ENCODE results near the gene SWAP70.

SWAP70 gene

DNA sequence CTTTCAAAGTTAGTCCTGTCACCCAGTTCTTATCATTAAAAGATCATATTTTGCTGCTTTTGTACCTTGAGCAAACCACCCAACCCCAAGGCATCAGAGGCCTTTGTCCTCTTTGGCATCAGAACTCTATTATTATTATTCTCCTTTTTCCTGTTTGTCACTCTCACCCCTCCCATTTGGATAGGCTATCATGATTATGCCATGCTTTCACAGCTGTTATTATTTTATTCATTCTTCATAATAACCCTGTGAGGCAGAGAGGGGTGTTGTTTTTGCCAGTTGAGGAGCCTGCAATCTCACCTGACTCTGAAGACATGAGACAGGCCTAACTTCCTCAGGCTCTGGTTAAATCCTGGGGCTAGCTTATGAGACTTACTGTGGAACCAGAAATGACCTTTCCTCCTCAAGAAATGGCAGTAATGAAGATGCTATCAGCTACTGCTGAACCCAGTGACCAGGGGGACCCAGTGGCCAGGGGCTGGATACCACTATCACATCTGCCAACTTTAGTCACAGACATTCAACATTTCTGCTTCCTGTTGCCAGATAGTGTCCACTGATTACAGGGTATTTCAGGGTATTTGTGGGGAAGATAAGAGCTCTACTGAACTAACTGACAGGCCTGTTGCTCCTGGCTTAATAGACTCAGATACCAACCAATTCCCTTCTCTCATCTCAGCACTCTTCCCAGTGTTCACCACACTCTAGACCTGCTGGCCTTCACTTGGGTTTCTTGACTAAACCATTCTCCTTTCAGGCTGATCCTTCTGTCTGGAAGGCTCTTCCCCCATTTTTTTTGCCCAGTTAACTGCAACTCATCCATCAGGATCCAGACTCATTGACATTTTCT is 11.8 kb upstream of the SWAP70 start:
- DNase-seq, result no peak

DNA sequence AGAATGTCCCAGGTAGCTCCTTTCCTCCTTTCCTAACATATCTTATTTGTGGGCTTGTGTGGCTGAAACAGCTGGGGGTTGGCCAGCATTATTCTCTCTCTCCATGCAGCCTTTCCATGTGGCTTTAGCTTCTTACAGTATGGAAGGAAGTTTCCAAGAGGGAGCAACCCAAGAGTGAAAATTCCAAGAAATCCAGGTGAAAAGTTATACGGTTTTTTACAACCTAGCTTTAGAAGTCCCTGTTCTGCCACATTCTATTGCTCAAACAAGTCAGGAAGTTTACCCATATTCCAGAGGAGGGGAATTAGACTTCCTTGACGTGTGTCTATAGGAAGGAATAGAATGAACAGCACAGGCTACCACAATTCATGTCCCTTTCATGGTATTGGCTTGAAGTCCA is 10.0 kb upstream of the SWAP70 start:
- no peak for DNase-seq

DNA sequence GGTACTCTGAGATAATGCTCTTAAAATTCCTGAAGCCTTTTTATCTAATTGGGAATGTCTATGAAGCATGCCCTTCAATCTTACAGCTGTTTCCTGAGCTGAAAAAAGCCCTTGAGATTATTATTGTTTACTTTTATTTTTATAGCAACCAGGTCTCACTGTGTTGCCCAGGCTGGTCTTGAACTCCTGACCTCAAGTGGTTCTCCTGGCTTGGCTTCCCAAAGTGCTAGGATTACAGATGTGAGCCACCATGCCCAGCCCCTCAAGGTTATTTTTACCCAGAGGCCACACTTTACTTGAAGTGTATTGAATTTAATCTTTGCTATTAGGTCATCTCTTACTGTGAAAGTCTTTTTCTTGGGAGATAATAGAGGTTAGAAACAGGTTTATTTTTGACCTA is 7.0 kb upstream of the SWAP70 start:
- no peak for DNase-seq

DNA sequence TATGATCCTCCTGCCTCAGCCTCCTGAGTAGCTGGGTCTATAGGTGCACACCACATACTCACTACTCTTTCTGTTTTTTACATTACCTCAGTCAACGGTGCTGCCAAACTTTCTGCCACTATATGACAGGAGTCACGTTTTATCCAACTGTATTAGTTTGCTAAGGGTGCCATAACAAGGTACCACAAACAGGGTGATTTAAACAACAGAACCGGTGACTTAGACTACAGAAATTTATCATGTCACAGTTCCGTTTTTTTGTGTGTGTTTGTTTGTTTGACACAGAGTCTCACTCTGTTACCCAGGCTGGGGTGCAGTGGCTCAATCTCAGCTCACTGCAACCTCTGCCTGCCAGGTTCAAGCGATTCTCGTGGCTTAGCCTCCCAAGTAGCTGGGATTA is 6.3 kb upstream of the SWAP70 start:
- no peak for DNase-seq

DNA sequence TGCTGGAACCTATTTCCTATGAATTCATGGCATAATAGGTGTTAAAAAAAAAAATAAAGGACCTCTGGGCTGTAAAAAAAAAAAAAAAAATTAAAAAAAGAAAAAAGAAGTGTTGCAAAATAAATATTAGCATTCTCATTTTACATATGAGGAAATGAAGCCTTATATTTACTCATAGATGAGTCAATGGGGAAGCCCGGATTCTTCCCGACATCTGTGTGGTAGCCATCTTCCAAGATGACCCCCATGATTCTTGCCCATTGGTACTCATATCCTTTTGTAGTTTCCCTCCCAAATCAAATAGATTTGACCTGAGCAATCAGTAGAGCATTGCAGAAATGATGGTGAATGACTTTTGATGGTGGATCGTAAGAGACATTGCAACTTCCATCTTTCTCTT is 3.0 kb upstream of the SWAP70 start:
- no peak for DNase-seq

DNA sequence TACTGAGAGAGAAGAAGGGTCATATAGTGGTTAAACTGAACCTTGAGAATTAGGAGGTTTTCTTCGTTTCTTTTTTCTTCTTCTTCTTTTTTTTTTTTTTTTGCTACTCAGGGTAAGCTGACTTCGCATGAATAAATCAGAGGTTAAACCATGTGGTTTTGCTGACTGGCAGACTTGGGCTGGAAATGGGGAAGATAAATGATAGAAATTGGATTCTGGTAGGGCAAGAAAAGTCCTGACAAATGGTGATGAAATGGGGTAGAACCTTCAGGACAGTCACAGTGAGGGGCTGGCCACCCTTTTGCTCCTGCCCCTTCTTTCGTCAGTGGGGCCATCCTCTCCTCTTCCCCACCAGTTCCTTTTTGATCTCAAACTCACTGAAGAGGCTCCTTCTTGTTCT is 1.6 kb upstream of the SWAP70 start:
- DNase-seq, result no peak

DNA sequence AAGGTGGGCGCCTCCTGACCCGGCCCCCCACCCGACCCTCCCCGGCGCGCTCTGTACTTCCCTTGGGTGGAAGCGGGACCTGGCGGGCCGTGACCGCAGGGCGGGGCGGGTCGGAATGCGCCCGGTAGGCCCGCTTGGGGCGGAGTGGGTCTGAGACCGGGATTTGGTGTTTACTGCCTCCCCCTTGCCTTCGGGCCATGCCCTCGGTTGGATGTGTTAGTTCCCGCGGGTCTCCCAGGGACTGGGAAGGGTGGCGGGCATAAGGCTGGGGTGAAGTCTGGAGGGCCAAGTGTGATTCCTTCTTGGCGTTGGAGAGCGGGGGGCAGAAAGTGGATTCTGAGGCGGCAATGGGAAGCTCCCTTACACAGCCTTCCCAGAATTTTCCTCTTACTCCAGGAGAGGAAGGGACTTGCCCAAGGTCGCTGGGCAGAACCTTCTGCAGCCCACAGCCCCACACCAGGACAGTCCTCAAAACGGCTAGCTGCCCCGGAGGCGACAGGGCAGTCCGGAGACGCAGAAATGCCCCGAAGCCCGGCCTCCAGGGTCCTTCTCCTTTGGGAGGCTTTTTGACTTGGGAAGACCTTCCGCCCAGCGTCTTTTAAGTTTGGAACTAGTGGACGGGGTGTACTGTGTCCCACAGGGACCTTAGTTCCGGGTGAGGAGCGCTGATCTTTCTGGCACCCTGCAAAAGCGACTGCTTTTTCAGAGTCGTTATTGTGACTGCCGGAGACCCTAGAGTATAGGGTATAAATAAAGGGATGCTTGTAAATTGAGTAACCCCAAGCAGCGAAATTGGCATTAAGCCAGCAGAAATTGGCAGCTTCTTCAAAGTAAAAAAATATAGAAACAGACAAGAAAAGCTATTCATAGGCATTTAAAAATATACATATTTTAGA is 647 bp downstream of the SWAP70 start:
- no peak for DNase-seq

DNA sequence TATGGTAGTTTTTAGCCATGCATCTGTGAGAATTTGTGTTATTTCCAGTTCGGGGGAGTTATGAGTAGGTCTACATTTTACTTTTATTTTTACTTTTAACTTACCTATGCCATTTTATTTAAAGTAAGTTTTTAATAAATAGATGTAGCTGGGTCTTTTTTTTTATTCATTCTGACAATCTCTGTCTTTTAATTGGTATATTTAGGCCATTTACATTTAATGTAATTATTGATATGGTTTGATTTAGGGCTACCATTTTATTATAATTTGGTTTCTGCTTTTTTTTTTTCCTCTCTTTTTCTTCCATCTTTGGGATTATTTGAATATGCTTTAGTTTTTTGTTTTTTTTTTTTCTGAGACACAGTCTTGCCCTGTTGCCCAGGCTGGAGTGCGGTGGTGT is 1.9 kb downstream of the SWAP70 start:
- DNase-seq, result no peak

DNA sequence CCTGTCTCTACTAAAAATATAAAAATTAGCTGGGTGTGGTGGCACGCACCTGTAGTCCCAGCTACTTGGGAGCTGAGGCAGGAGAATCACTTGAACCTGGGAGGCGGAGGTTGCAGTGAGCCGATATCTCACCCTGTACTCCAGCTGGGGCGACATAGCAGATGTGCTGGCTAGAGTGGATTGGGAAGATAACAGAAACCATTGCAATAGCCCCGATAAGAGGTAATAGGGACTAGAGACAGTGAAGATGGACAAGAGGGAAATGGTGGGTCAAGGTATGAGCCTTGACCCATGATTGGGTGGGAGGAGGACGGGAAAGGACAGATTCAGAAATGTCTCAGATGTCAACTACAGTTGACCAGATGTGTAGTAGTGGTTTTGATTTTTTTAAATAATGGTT is 6.1 kb downstream of the SWAP70 start:
- DNase-seq, result no peak

DNA sequence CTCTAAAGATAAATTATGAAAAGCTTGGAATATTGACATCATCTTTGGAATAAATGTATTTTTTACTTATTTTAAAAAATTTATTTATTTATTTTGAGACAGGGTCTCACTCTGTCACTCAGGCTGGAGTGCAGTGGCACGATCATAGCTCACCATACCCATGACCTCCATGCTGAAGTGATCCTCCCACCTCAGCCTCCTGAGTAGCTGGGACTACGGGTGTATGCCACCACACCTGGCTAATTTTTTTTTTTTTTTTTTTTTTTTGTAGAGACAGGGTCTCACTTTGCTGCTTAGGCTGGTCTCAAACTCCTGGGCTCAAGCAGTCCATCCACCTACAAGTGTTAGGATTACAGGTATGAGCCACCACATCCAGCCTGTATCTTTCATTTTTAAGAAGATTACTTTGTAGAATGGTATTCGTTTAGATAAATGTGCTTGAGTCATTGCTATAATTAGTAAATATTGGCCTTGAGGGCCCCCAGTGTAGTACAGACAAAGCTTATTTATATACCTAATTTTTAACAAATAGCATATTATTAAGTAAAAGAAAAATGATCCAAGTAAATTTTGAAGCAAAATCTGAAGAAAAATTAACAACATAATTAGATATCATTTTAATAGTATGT is 8.5 kb downstream of the SWAP70 start:
- DNase-seq, result no peak

DNA sequence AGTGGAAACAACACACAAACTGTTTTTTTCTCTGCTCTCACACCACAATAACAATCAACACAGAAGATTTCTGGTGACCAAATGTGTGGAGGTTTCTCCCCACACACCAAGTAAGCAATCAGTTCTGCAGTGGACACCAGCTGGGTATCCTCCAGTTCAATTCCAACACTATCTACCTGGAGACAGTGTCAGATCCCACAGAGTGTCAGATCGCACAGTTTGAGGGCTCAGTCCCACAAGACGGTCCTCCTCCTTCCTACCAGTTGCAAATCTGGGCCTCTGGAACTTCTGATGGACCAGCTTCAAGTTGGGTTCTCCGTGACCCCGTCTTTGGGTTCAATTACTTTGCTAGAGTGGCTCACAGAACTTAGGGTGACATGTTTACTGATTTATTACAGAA is 9.0 kb downstream of the SWAP70 start:
- no peak for DNase-seq

DNA sequence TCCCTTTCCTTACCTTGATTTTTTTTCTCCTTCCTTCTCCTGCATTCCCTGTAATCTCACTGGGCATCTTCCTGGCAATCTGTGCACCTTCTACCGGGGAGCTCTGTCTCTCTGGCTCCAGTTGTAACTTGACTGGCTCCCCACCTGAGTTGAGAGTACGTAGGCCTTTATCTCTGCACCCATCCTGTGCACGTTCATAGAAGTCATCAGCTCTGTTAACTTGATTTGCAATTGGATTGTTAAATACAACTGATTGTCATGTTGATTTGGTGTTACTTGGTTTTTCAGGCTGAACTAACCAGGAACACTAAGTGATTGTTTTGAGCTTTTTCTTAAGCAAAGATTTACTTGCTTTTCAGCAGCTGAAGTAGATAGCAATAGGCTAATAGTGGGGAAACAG is 11.8 kb downstream of the SWAP70 start:
- no peak for DNase-seq

DNA sequence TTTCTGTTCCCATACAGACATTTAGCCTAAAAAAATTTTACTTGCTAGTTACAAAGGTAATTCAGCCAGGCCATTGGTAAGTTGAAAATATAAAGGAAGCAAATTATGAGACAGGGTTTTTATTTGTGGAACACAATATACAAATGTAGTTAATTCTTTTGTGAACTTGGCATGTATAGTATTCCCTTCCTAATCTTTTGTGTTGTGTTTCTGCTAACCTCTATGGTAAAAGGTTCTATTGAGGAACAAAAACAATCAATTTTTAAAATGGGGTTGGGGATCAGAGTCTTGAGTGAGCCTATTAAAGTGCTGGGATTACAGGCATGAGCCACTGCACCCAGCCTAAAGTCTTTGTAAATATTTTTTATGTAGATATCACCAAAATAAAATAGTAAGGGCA is 14.1 kb downstream of the SWAP70 start:
- DNase-seq, result no peak

DNA sequence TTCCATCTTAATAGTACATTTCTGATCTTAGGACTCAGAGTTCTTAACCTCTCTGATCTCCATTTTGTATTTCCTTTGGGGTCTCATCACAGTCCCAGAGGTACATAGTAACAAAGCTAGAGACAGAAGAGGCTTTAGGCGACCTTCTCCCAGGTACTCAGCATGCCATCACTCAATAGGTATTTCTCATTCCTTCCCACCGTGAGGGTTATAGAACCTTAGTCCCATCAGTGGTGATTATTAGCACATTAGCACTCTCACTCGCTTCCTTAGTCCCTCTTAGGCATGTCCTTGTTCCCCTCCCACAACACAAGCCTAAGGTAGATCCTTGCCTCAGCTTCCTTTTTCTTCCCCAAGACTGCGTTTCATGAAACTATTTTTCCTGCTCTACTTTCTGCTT is 14.7 kb downstream of the SWAP70 start:
- no peak for DNase-seq

DNA sequence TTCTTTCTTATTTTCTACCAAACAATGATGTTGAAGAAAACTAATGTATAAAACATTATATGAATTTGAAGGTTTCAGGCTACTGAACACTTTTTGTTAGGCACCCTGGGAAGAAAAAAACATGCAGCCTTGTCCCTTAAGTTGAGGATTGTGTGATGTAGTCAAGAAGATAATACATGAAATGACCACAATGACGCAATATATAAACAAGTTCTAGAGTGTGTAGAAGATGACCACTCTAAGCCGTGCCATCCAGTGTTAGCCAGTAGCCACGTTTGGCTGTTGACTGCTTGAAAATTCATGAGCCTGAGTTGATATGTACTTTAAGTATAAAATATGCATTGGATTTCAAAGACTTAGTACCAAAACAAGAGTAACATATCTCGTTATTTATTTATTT is 16.2 kb downstream of the SWAP70 start:
- DNase-seq, result no peak

DNA sequence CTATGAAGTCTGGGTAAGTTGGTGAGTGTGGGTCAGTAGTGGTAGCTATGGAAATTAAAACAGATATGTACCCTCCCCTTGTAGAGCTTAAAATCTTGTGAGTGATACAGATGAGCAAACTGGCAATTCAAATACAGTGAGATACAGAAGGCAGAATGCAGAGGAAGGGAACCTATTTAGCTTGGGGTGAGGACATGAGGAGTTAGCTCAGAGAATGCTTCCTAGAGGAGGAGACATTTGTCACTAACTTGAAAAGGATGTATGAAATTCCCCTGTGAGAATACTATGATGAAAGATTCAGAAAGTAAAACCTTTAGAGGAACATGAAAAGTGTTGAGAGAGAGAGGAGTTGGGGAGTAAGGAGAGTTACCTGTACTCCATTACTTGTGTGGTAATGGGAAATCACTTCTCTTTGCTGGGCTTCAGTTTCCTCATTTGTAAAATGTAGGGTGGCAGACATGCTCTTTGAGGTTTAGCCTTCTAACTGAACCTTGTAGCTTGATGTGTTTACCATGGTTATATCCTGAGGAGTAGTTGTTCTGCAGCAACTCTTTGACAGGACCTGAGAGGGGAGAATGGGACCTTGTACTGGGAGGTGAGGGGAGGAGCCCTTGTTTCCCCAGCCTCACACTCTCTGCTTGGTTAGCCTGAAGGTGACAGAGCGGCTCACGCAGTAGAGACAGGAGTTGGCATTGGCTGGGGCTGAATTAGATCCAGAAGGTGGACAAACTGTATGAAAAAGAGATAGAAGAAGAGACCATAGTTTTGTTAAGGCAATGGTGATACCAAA is 17.9 kb downstream of the SWAP70 start:
- no peak for DNase-seq

DNA sequence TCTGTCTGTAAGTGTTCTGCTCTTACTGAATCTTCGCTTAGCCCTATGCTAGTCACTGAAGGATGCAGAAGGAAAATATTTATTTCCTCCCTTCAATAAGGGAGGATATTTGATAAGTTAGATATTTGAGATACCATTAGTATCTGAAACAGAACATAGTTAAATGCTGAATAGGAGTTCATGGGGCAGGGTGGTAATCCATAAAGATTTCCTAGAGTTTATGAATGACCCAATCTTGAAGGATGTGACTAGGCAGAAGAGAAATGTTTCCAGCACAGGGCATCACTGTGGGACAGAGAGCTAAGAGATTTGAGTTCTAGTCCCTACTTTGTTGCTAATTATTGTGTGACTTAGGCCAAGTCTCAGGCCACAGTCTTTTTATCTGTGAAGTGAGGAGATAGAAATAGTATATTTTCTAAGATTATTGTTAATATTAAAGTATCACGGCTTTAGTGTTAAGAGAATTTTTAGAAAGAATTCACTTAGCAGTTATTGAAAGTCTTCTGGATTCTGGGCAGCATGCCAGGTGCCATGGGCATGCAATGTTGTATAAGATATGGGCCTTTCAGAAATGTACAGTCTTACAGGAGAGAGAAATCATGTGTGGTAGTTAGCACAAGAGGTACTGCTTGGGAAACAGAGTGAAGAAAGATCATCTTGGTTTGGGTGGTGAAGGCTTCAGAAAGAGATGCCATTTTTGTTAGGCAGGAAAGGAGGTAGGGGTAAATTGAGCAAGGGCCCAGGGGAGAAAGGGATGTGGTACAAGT is 24.0 kb downstream of the SWAP70 start:
- DNase-seq, result no peak

DNA sequence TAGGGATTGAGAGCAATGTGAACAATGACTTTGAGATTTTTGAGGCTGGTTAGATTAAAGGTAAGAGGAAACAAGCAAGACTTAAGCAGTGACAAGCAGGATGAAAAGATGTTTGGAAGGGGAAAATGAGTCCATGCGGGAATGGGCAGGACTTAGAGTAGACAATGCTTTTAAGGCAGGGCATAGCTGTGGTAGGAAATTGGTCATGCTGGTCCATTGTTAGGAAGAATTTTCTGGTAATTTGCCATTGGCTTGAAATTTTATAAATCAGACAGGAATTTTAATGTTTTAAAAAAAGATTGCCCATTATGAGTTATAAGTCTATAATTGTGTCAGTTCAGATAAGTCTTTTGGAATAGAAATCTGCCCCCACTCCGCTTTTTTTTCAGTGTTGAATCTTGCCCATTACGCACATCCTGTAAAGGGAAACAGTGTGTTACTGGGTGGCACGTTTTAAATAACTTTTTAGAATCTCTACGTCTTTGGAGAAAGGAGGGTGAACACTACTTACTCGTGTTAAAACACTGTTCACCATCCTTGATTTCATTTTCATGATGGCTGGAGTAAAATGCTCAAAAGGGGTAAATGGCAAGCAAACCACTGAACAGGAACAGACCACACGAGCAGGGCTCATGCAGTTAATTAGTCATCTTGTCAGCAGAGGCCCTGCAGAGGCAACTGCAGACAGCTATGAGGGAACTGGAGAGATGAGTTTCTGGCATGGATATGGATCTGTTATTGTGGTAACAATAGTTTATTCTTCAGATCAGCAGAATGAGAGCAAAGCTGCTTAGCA is 25.0 kb downstream of the SWAP70 start:
- DNase-seq, result no peak

DNA sequence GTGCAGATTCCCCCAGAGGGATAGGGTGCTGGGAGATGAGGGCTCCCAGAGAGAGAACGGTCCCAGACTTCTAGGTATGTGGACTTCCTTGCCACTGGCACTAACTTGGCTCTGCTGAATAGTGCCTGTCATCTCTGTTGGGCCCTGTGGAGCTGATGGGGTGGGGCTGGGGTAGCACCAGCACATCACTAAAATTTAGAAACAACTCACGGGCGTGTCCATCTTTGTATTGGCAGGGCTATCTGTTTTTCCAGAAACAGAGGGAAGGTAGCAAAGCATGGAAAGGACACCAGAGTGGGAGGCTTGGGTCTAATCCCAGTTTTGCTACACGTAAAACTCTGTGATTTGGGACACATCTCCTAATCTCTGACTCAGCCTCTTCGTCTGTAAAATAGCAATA is 25.8 kb downstream of the SWAP70 start:
- DNase-seq, result no peak

DNA sequence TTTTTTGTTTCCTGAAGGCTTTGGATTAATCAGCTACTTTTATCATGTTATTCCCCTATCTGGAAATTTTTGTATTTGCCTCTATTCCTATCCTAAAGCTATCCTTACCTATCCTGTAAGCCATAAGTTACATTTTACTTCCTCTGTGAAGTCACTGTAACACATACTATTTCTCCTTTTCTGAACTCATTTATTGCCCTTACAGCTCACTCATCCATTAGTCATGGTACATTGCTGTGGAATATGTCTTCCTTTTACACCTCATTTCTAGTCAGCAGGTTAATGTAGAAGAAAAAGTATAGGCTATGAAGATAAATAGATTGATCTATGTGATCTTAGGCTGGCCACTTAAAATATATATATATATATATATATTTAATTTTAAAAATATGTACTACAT is 28.0 kb downstream of the SWAP70 start:
- no peak for DNase-seq

DNA sequence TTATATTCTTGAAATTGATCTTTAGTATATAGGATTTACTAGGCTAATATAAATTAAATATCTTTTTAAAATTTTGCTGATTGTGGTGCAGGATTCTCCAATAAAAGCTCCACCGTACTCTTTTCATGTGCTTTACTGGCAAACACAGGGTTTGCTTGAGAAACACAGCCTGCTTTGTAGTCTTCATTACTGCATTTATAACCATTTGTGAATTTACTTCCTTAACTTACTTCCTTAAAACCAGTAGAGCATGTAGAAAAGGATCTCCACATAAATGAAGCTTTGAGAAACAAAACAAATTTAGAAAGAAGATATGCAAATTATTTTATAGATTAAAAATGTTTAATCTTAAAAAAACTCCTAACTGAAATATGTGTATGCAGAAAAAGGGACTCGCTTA is 28.8 kb downstream of the SWAP70 start:
- DNase-seq, result no peak
